ENCODE measurements around the gene ZNF48.

DNA sequence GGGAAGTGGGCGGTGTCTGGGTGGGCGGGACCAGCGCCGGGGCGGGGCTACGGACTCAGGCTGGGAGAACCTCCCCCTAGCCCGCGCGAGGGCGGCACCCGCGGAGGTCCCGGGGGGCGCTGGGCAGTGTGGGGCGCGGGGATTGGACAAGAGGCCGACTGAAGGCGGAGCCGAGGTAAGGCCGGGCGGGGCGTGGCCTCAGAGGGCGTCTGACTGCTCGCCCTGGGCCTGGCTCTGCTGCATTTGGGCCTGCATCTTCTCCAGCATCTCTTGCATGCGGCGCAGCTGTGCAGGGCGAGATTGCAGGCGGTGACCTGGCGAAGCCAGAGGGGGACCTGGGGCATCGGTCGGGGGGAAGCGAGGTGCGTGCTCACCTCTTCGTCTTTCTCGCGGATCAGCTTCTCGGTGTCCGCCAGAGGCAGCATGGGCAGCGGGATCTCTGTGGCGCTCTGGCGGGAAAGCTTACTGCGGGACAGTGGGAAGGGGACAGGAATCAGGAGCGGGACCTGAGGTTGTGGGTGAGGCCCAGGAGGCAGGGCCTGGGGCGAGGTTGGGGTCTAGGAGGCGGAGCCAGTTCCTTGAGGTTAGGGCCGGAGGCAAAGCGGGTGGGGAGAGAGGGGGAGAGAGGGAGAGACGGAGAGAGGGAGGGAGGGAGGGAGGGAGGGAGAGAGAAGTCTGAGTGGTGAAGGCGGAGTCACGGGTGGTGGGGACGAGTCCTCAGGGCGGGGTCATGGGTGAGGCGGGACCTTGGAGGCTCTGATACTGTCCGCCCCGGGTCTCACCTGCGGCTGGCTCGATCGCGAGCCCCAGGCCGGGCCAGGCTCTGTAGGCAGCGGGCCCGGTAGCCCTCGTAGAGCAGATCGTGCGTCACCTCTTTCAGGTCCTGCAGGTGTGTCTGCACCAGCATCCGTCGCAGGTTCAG lies 16.7 kb upstream of the ZNF48 start:
- TF ChIP-seq, protein P1, sequence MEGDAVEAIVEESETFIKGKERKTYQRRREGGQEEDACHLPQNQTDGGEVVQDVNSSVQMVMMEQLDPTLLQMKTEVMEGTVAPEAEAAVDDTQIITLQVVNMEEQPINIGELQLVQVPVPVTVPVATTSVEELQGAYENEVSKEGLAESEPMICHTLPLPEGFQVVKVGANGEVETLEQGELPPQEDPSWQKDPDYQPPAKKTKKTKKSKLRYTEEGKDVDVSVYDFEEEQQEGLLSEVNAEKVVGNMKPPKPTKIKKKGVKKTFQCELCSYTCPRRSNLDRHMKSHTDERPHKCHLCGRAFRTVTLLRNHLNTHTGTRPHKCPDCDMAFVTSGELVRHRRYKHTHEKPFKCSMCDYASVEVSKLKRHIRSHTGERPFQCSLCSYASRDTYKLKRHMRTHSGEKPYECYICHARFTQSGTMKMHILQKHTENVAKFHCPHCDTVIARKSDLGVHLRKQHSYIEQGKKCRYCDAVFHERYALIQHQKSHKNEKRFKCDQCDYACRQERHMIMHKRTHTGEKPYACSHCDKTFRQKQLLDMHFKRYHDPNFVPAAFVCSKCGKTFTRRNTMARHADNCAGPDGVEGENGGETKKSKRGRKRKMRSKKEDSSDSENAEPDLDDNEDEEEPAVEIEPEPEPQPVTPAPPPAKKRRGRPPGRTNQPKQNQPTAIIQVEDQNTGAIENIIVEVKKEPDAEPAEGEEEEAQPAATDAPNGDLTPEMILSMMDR (IDR thresholded peaks at IDR 0.05; ENCODE audit: insufficient read depth, low read length, poor library complexity, severe bottlenecking), result no peak
- no peak for TF ChIP-seq EZH2phosphoT487 (conservative IDR thresholded peaks at IDR 0.05; ENCODE audit: low read length)
